Testis (tissue), 2 donors: Measurements from ENCODE around the gene DAG1.

ENCODE experiments used
- CTCF ChIP-seq, 3 experiments: fragments of 450-650 bp in 2 of 3; fragments of 200-600 bp in 1 of 3; sonication (generic) in 1 of 3; IDR thresholded peaks; one replicate each; pipeline ENCODE4 v1.5.1; 2016 to 2019; ENCODE audit warnings: antibody characterized with exemption in 3 of 3, mild to moderate bottlenecking in 2 of 3, moderate library complexity in 1 of 3
- POLR2A ChIP-seq: fragments of 450-650 bp; IDR thresholded peaks from one replicate; pipeline ENCODE4 v1.6.1; 2017; ENCODE audit warnings: antibody characterized with exemption, mild to moderate bottlenecking, moderate library complexity

DNA sequence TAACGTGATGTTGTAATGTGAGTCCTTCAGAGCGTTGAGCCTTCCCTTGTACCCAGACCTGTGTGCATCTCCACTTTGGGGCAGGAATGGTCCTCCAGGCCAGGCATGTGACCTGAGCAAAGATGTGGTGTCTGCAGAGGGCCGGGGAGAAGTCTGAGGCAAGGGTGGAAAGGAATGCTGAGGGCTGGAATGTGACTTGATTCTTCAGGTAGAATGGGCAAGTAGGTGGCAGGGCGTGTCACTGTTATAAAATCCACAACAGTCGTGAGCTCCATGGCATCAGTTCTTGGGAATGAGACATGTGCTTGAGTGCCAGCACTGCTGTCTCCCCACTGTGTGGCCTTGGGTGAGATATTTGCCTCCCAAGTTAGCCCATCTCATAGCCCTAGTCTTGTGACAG is 60.2 kb downstream of the DAG1 start:
- no peak for TF ChIP-seq POLR2A
- no peak for TF ChIP-seq CTCF (IDR thresholded peaks at IDR 0.05)
